Caco-2 (cell line): ENCODE results near the gene UBE2E1. TPM values are rescaled to one million over a fixed set of nuclear protein-coding genes. Genes with fewer than 3 reads are reported as not detected.

Experiments
- BruUV-seq: library from RNA; stranded (reverse); fragments of 400-500 nt; replicated peaks from 2 replicates; lab custom pipeline; 2021; lab: Mats Ljungman, UMichigan
- CTCF ChIA-PET: fragments of 300-600 bp; sonication (Branson Sonifier 250); formaldehyde crosslinking; loops from one replicate; lab custom pipeline; 2022; ENCODE audit warnings: antibody characterized with exemption; lab: Charles Lee
- POLR2A ChIA-PET: fragments of 300-600 bp; sonication (Branson Sonifier 250); formaldehyde crosslinking; loops from one replicate; lab custom pipeline; 2022; ENCODE audit warnings: antibody characterized with exemption; lab: Charles Lee
- DNase-seq, 2 experiments: peaks; one replicate each; pipeline versions ENCODE4 v3.0.0 to v3.0.0-alpha.2; 2020 to 2022
- H3K27me3 ChIP-seq: replicated peaks from 2 replicates; pipeline ENCODE4 v1.6.0; 2011; ENCODE audit warnings: low read length; ENCODE audit not compliant: control insufficient read depth, insufficient read depth
- H3K36me3 ChIP-seq: 2 replicates; pipeline ENCODE4 v1.5.1; 2011; ENCODE audit warnings: low read length; ENCODE audit not compliant: control insufficient read depth, insufficient read depth
- H3K4me1 ChIP-seq: fragments of 250-450 bp; sonication (Bioruptor Pico); 2 replicates; pipeline ENCODE4 v1.5.1; 2020; ENCODE audit warnings: mild to moderate bottlenecking
- H3K4me3 ChIP-seq: 2 replicates; pipeline ENCODE4 v1.5.1; 2011; ENCODE audit warnings: low read depth, mild to moderate bottlenecking, control low read depth, low read length
- H3K9me3 ChIP-seq: fragments of 250-450 bp; sonication (Bioruptor Pico); 2 replicates; pipeline ENCODE4 v1.5.1; 2020; ENCODE audit warnings: mild to moderate bottlenecking, moderate library complexity
- H3K27ac Mint-ChIP-seq: one replicate; pipeline ENCODE4 v1.8.0; 2022; ENCODE audit warnings: mixed read lengths; ENCODE audit not compliant: unreplicated experiment
- H3K27me3 Mint-ChIP-seq: one replicate; pipeline ENCODE4 v1.8.0; 2022; ENCODE audit warnings: mixed read lengths; ENCODE audit not compliant: insufficient read depth, unreplicated experiment
- H3K36me3 Mint-ChIP-seq: one replicate; pipeline ENCODE4 v1.8.0; 2022; ENCODE audit warnings: mild to moderate bottlenecking, mixed read lengths; ENCODE audit not compliant: insufficient read depth, unreplicated experiment
- H3K4me1 Mint-ChIP-seq: one replicate; pipeline ENCODE4 v1.8.0; 2022; ENCODE audit warnings: low read depth, mixed read lengths; ENCODE audit not compliant: unreplicated experiment
- H3K4me3 Mint-ChIP-seq: one replicate; pipeline ENCODE4 v1.8.0; 2022; ENCODE audit warnings: mild to moderate bottlenecking, moderate library complexity, mixed read lengths; ENCODE audit not compliant: unreplicated experiment
- H3K9me3 Mint-ChIP-seq: one replicate; pipeline ENCODE4 v1.8.0; 2022; ENCODE audit warnings: mixed read lengths; ENCODE audit not compliant: unreplicated experiment
- CTCF ChIP-seq, 2 experiments: fragments of 200-600 bp in 1 of 2; IDR thresholded peaks; 1 replicate in 1 of 2; 2 replicates in 1 of 2; pipeline versions ENCODE4 v1.5.1 to v1.8.0; 2011 to 2022; ENCODE audit warnings: antibody characterized with exemption in 1 of 2, control low read depth in 1 of 2, inconsistent platforms in 1 of 2, low read depth in 1 of 2, low read length in 1 of 2, mild to moderate bottlenecking in 1 of 2, moderate library complexity in 1 of 2; ENCODE audit not compliant: insufficient read depth in 1 of 2, severe bottlenecking in 1 of 2, unreplicated experiment in 1 of 2
- intact Hi-C: fragments of 100-400 bp; cut with micrococcal nuclease; formaldehyde crosslinking; loops from one replicate; pipeline ENCODE4 v1.10.0; 2022; ENCODE audit not compliant: unreplicated experiment
- total RNA-seq: library from RNA; stranded (reverse); gene quantifications from 2 replicates; pipeline ENCODE4 v1.2.3, GENCODE V29; 2022

UBE2E1 gene
- total RNA-seq, 1 experiment from 2014 or later = 104 TPM

- no peak for TF ChIP-seq CTCF (IDR thresholded peaks at IDR 0.05; ENCODE audit: insufficient read depth in 1 of 2, low read depth in 1 of 2, low read length in 1 of 2, severe bottlenecking in 1 of 2, unreplicated experiment in 1 of 2)
- Mint-ChIP-seq H3K27me3 (no peaks in the 10 kb centered on the region), H3K36me3 (peaks cover 10% of the 10 kb centered on the region), H3K4me3 (no peak overlapping the region), H3K4me1 (no peaks in the 10 kb centered on the region), H3K9me3 (no peaks in the 10 kb centered on the region), H3K27ac (no peak overlapping the region)
- H3K36me3 ChIP-seq = no peaks in the 10 kb centered on the region
- intact Hi-C loops = no loop called here
- H3K27me3 ChIP-seq = no peaks in the 10 kb centered on the region
- no peak for DNase-seq
- peaks cover 7% of the 10 kb centered on the region for H3K4me1 ChIP-seq
- BruUV-seq = no TSS peak
- H3K4me3 ChIP-seq = no peak overlapping the region
- CTCF ChIA-PET = no interaction called here
- POLR2A ChIA-PET = interaction anchor here (2.3 kb wide), 1 partner anchor 12 kb away, joined by 13 read pairs; the partner anchor contains the start of genes NKIRAS1 and RPL15
- H3K9me3 ChIP-seq = no peaks in the 10 kb centered on the region
Observed at GRCh38 chr3:23928524-23928923, 122.8 kb downstream of the UBE2E1 start.

DNA sequence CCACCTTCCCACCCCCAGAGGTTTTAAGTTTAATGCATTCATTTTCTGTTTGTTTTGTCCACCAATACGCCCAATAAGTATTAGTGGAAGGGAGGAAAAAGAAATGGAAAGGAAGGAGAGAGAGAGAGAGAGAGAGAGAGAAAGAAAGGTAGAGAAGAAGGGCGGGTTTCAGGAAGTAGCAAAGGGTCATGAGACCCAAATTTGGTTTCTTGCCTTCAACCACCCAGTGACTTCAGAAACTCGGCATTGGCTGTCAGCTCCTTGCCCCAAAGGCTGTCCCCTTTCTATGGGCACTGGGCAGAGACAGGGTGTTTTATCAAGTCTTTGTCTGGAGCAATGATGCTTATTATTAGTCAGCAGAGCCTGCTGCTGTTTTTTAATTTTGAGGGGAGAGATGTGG, 125.8 kb downstream of the UBE2E1 start:
- ChIA-PET POLR2A (no interaction called here), CTCF (no interaction called here)
- peaks cover 7% of the 10 kb centered on the region for H3K4me1 ChIP-seq
- BruUV-seq = no TSS peak
- H3K36me3 Mint-ChIP-seq = peaks cover 6% of the 10 kb centered on the region
- no peaks in the 10 kb centered on the region for H3K9me3 Mint-ChIP-seq
- TF ChIP-seq CTCF (IDR thresholded peaks at IDR 0.05; ENCODE audit: insufficient read depth in 1 of 2, low read depth in 1 of 2, low read length in 1 of 2, severe bottlenecking in 1 of 2, unreplicated experiment in 1 of 2) = no peak
- H3K36me3 ChIP-seq = no peaks in the 10 kb centered on the region
- H3K4me3 Mint-ChIP-seq = no peak overlapping the region
- no peaks in the 10 kb centered on the region for H3K27me3 ChIP-seq
- H3K27me3 Mint-ChIP-seq = no peaks in the 10 kb centered on the region
- intact Hi-C loops = no loop called here
- H3K27ac Mint-ChIP-seq = no peak overlapping the region
- DNase-seq = no peak
- no peaks in the 10 kb centered on the region for H3K4me1 Mint-ChIP-seq
- H3K9me3 ChIP-seq = no peaks in the 10 kb centered on the region
- no peak overlapping the region for H3K4me3 ChIP-seq

- CTCF ChIA-PET = no interaction called here
- Mint-ChIP-seq H3K9me3 (no peaks in the 10 kb centered on the region), H3K27ac (no peak overlapping the region), H3K27me3 (no peaks in the 10 kb centered on the region), H3K36me3 (peaks cover 6% of the 10 kb centered on the region), H3K4me1 (no peaks in the 10 kb centered on the region), H3K4me3 (no peak overlapping the region)
- no peak for TF ChIP-seq CTCF (IDR thresholded peaks at IDR 0.05; ENCODE audit: insufficient read depth in 1 of 2, low read depth in 1 of 2, low read length in 1 of 2, severe bottlenecking in 1 of 2, unreplicated experiment in 1 of 2)
- POLR2A ChIA-PET = no interaction called here
- Histone ChIP-seq H3K4me1 (peaks cover 4% of the 10 kb centered on the region), H3K27me3 (no peaks in the 10 kb centered on the region), H3K9me3 (no peaks in the 10 kb centered on the region), H3K36me3 (no peaks in the 10 kb centered on the region), H3K4me3 (no peak overlapping the region)
- BruUV-seq = no TSS peak
- no peak for DNase-seq
- intact Hi-C loops = no loop called here
Observed at GRCh38 chr3:23932571-23932970, 126.8 kb downstream of the UBE2E1 start.
